Right kidney (tissue), 9 donors: ENCODE results near the gene SSBP3.
A peak's percentile ranks its signal among the peaks of the same experiment; 100 is the strongest.
"Not testable (repeated sequence)": the region's sequence is repeated elsewhere in the genome, so short reads cannot be mapped to it uniquely, and the experiment has no call there.

Experiments used
- DNase-seq: peaks from one replicate; pipeline ENCODE4 v3.0.0-alpha.2; 2016
- long read RNA-seq, 8 donors: transcript quantifications; one replicate each; lab custom pipeline, GENCODE V29; 2026

The SSBP3 gene
- long read RNA-seq, donor 1, transcript SSBP3-203 (17 exons, 1,578 nt), result major isoform, 6 of 12 reads
- long read RNA-seq, donor 1, partial matches to known transcripts, result 0 of 12 reads
- long read RNA-seq, donor 1, other reads (novel, unspliced or antisense), result 0 of 12 reads
- long read RNA-seq, donor 2, transcript SSBP3-203 (17 exons, 1,578 nt), result major isoform, 5 of 10 reads
- long read RNA-seq, donor 2, partial matches to known transcripts, result 0 of 10 reads
- long read RNA-seq, donor 2, other reads (novel, unspliced or antisense), result 0 of 10 reads
- long read RNA-seq, donor 3, partial matches to known transcripts, result 0 of 8 reads
- long read RNA-seq, donor 3, other reads (novel, unspliced or antisense), result 0 of 8 reads
- long read RNA-seq, donor 4, transcript SSBP3-203 (17 exons, 1,578 nt), result major isoform, 6 of 19 reads
- long read RNA-seq, donor 4, partial matches to known transcripts, result 7 of 19 reads
- long read RNA-seq, donor 4, other reads (novel, unspliced or antisense), result 0 of 19 reads
- long read RNA-seq, donor 5, transcript SSBP3-204 (18 exons, 2,077 nt), result minor isoform, 6 of 13 reads
- long read RNA-seq, donor 5, transcript SSBP3-203 (17 exons, 1,578 nt), result major isoform, 7 of 13 reads
- long read RNA-seq, donor 5, partial matches to known transcripts, result 0 of 13 reads
- long read RNA-seq, donor 5, other reads (novel, unspliced or antisense), result 0 of 13 reads
- long read RNA-seq, donor 6, transcript SSBP3-203 (17 exons, 1,578 nt), result major isoform, 5 of 10 reads
- long read RNA-seq, donor 6, transcript SSBP3-204 (18 exons, 2,077 nt), result major isoform, 5 of 10 reads
- long read RNA-seq, donor 6, partial matches to known transcripts, result 0 of 10 reads
- long read RNA-seq, donor 6, other reads (novel, unspliced or antisense), result 0 of 10 reads
- long read RNA-seq, donor 7, transcript SSBP3-203 (17 exons, 1,578 nt), result minor isoform, 6 of 31 reads
- long read RNA-seq, donor 7, transcript SSBP3-204 (18 exons, 2,077 nt), result major isoform, 8 of 31 reads
- long read RNA-seq, donor 7, partial matches to known transcripts, result 14 of 31 reads
- long read RNA-seq, donor 7, other reads (novel, unspliced or antisense), result 0 of 31 reads
- long read RNA-seq, donor 8, transcript SSBP3-203 (17 exons, 1,578 nt), result major isoform, 8 of 17 reads
- long read RNA-seq, donor 8, transcript SSBP3-204 (18 exons, 2,077 nt), result minor isoform, 6 of 17 reads
- long read RNA-seq, donor 8, partial matches to known transcripts, result 0 of 17 reads
- long read RNA-seq, donor 8, other reads (novel, unspliced or antisense), result 0 of 17 reads

GRCh38 chr1:54406339-54407153 is at the start of gene SSBP3:
TSS of gene SSBP3 (minus strand) at chr1:54406394.
- DNase-seq, result peak; percentile 86

DNA sequence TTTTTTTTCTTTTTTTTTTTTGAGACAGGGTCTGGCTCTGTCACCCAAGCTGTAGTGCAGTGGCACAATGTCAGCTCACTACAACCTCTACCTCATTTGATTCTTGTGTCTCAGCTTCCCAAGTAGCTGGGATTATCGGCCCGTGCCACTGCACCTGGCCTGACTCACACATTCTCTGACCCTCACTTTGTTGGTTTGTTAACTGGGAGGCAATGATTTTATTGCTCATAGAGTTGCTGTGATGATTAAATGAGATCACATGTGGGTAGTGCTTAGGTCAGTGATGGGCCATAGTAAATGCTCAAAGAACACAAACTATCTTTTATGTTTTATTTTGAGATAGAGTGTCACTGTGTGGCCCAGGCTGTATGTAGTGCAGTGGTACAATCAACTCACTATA is 47.3 kb upstream of the SSBP3 start:
- DNase-seq, result no peak

DNA sequence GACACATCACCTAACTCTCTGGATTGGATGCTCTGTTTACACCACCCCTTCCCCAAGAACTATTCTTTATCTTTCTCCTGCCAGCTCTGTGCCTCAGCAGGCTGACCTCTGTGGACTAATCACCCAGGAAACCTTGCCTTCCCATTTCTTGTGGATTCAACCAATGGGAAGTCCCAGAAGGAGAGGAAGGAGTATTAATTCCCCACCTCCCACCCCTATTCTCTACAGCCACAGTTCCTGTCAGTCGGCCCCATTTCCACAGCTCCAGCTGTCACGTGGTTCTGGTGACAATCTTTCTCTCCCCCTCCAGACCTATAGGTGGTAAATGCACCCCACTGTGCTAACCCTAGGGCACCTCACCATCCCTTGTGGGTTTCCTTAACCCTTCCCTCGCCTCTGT is 46.8 kb upstream of the SSBP3 start:
- DNase-seq, result no peak

DNA sequence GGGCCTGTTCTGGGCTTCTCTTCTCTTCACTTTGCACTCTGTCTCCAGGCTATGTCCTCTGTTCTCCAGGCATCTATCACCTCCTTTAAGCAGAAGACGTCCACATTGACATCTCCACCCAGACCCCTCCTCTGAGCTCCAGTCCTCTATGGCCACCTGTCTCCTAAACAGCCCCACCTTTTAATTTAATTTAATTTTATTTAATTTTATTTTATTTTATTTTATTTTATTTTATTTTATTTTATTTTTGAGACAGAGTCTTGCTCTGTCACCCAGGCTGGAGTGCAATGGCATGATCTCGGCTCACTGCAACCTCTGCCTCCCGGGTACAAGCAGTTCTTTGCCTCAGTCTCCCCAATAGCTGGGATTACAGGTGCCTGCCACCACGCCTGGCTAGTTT is 43.2 kb upstream of the SSBP3 start:
- DNase-seq, result not testable (repeated sequence)

DNA sequence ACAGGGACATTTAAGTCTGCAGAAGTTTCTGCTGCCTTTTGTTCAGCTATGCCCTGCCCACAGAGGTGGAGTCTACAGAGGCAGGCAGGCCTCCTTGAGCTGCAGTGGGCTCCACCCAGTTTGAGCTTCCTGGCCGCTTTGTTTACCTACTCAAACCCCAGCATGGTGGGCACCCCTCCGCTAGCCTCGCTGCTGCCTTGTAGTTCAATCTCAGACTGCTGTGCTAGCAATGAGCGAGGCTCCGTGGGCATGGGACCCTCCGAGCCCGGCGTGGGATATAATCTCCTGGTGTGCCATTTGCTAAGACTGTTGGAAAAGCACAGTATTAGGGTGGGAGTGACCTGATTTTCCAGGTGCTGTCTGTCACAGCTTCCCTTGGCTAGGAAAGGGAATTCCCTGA is 42.6 kb upstream of the SSBP3 start:
- not testable (repeated sequence) for DNase-seq

GRCh38 chr1:54447081-54447480 is 40.9 kb upstream of the SSBP3 start:
- DNase-seq, result not testable (repeated sequence)

DNA sequence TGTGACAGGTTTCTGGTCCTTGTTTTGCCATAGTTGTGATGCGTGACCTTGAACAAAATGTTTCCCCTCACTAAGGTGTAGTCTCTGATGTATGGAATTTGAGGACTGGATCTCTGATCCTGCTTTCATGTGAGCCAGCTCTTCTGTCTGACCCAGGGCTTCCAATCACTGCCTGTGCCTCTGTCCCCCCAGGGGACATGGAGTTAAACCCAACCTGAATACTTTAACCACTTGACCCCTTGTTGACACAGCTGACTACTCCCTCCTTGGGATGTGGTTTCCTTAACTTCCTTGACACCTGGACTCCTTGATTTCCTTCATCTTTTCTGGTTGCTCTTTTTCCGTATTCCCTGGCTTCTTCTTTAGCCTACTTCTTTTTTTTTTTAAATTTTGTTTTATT is 36.0 kb upstream of the SSBP3 start:
- DNase-seq, result no peak

DNA sequence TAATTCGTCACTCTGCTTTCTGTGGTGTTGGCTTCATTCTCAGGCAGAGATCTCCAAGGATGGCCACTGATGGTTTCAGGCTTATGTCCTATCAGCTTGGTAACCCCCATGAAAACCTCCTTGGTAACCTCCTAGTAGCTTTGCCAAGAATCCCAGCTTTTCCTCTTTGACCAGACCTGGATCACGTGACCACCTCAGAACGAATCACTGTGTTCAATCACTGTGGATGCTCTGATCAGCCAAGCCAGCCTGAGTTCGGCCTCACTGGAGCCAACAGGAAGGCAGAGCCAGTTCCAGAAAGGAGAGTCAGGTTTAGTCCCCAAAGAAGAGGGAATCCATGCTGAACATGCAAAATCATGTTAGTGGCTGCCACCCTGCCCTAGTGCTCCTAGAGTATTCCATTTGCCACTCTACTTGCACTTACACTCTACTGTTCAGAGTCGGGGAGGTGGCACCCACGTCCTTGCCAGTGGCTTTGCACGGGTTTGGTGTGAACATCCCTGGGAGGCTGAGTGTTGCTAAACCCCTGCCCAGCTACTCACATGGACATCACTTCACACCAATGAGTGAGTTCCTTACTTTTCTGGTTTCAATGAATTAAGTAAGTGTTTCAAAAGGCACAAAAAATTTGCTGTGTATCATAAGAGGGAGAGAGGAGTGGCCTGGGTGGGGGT is 33.5 kb upstream of the SSBP3 start:
- DNase-seq, result no peak

- no peak for DNase-seq
Measured at GRCh38 chr1:54437783-54438182, 31.6 kb upstream of the SSBP3 start.

GRCh38 chr1:54436826-54437225 is 30.6 kb upstream of the SSBP3 start:
- DNase-seq, result no peak

GRCh38 chr1:54429838-54430237 is 23.6 kb upstream of the SSBP3 start:
- DNase-seq, result no peak

DNA sequence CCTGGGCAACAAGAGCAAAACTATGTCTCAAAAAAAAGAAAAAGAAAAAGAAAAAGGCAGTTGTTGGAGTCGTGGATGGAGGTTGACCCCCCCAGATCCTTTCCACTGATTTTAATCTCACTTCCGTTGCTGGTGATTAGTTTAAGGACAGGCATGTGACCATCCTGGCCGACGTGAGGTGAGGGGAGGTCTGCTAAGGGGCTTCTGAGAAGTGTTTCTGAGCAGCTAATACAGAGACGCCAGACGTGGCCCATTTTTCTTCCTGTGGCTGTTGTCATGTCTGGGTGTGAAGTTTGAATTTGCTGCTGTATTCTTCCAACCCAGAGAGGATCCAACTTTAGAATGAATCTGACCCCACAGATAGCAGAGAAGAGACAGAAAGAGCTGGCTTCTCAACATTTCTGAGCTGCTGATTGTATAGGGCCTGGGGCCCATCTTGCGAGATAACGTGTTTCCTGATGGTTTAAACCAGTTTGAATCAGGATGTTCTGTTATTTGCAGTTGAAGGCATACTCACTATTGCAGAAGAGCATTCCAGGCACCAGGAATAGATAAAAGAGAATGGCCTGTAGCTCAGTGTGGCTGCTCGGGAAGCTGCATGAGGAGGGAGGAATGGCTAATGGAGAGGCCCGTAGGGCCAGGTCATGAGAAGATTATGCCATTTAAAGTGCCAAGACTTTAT is 22.8 kb upstream of the SSBP3 start:
- DNase-seq, result no peak

DNA sequence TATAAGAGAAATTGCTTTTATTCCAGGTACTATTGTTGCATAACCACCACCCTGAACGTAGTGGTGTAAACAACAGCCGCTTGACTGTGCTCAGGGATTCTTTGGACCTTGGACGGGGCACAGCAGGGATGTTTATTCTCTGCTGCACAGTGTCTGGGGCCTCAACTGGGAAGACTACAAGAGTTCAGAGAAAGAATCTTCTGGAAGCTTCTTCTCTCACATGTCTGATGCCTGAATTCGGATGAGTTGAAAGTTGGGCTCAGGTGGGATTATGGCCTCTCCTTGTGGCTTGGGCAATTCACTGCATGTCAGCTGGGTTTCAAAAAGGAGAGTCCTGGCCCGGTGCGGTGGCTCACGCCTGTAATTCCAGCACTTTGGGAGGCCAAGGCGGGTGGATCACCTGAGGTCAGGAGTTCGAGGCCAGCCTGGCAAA is 19.0 kb upstream of the SSBP3 start:
- no peak for DNase-seq

- DNase-seq, result no peak
Measured at GRCh38 chr1:54424398-54424797, 18.2 kb upstream of the SSBP3 start.

GRCh38 chr1:54421101-54421504 is 14.9 kb upstream of the SSBP3 start:
- no peak for DNase-seq

GRCh38 chr1:54418598-54418997 is 12.4 kb upstream of the SSBP3 start:
- DNase-seq, result not testable (repeated sequence)

- DNase-seq, result no peak
Measured at GRCh38 chr1:54417123-54417522, 10.9 kb upstream of the SSBP3 start.

- DNase-seq, result no peak
Measured at GRCh38 chr1:54416435-54416834, 10.2 kb upstream of the SSBP3 start.

- DNase-seq, result no peak
Measured at GRCh38 chr1:54415991-54416390, 9.8 kb upstream of the SSBP3 start.

DNA sequence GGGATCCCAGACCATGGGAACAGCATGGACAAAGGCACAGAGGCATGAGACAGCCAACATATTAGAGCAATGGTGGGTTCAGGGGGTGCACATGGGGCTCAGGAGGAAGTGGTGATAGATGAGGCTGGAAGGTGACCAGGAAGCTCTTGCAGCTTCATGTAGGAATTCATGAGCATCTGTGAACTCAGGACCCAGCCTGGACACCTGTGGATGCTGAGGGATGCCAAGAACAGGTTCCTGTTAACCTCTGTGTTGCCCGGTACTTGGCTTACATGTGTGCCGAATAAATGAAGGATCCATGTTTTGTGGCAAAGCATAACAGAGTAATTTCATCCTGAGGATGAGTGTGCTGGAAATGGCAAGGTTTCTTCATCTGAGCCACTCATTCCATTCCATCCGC is 9.3 kb upstream of the SSBP3 start:
- DNase-seq, result no peak
